Measurements from ENCODE around the gene FOXD4L1. TPM values are rescaled to one million over a fixed set of nuclear protein-coding genes. Genes with fewer than 3 reads are reported as not detected.
A peak's percentile ranks its signal among the peaks of the same experiment; 100 is the strongest.
"Not testable (repeated sequence)": the region's sequence is repeated elsewhere in the genome, so short reads cannot be mapped to it uniquely, and the experiment has no call there.

FOXD4L1 gene
- total and polyA plus RNA-seq, 12 donors, result 0.07 to 5.0 (median 0.28) TPM; not detected in 3

GRCh38 chr2:113541204-113541975, 42.9 kb downstream of the FOXD4L1 start:
- H3K36me3 ChIP-seq (replicated peaks in 1 of 2); H3K9me3 ChIP-seq (replicated peaks in 1 of 3); H3K4me1 ChIP-seq (replicated peaks in 1 of 2); H3K27me3 ChIP-seq; intact Hi-C loops (cut with DNase I): not testable (repeated sequence)
- Histone ChIP-seq H3K4me3 (peak overlapping the region; percentile 24 to 71 (median 53)), H3K27ac (peak overlapping the region in 2 of 5 donors; percentile 76 to 83)
- peak in 6 of 7 donors; percentile 20 to 52 (median 36) for DNase-seq
- TF ChIP-seq POLR2A (IDR thresholded peaks at IDR 0.05), result peak in 1 of 2 donors; percentile 25
- 0 to 1% (median 1%) methylated on average over 4 to 71 of the region's 71 CpGs for WGBS, 4 donors

GRCh38 chr2:113541976-113542485, 43.6 kb downstream of the FOXD4L1 start:
- peak overlapping the region in 2 of 5 donors; percentile 76 to 83 for H3K27ac ChIP-seq
- not testable (repeated sequence) for DNase-seq

GRCh38 chr2:113542529-113542928, 44.1 kb downstream of the FOXD4L1 start:
- WGBS, 4 donors, result 17 to 43% (median 34%) methylated on average over 1 to 5 of the region's 9 CpGs
- H3K27ac ChIP-seq; H3K36me3 ChIP-seq (replicated peaks in 1 of 2); H3K4me1 ChIP-seq (replicated peaks in 1 of 2); H3K27me3 ChIP-seq; intact Hi-C loops (cut with DNase I); H3K9me3 ChIP-seq (replicated peaks in 1 of 3): not testable (repeated sequence)
- DNase-seq, result peak in 4 of 7 donors; percentile 7 to 32 (median 22)
- H3K4me3 ChIP-seq, result peak overlapping the region in 1 of 4 donors; percentile 71

More at GRCh38 chr2:113541976-113542485, 43.6 kb downstream of the FOXD4L1 start:
- peak overlapping the region in 2 of 4 donors; percentile 58 to 71 for H3K4me3 ChIP-seq
- 0 to 6% (median 1%) methylated on average over 16 to 63 of the region's 64 CpGs; no CpG with 5 or more reads in 1 of the 4 donors for WGBS, 4 donors
- intact Hi-C loops (cut with DNase I); H3K9me3 ChIP-seq (replicated peaks in 1 of 3); H3K27me3 ChIP-seq; H3K4me1 ChIP-seq (replicated peaks in 1 of 2); H3K36me3 ChIP-seq (replicated peaks in 1 of 2): not testable (repeated sequence)

Other genes with a start within 250 kb of the FOXD4L1 start
- gene PAX8, start 219.7 kb upstream of the FOXD4L1 start, total RNA-seq, result 10 to 100 TPM in 6 of 9 donors, 1 to 10 TPM in 3; 1.7 to 72.3 (median 13.1) TPM
- 10 to 100 TPM in 1 of 3 donors, 1 to 10 TPM in 2; 5.6 to 13.3 (median 6.7) TPM for gene PAX8, start 219.7 kb upstream of the FOXD4L1 start, polyA plus RNA-seq
- gene ZNG1B, start 61.0 kb upstream of the FOXD4L1 start, total RNA-seq, result 10 to 100 TPM; 12.4 to 77.1 (median 38.2) TPM
- 10 to 100 TPM; 34.1 to 85.1 (median 55.6) TPM for gene ZNG1B, start 61.0 kb upstream of the FOXD4L1 start, polyA plus RNA-seq
- gene RABL2A, start 128.6 kb downstream of the FOXD4L1 start, total RNA-seq, result 10 to 100 TPM in 5 of 9 donors, 1 to 10 TPM in 3, under 1 TPM in 1; 0.36 to 21.6 (median 10.3) TPM
- gene RABL2A, start 128.6 kb downstream of the FOXD4L1 start, polyA plus RNA-seq, result 10 to 100 TPM in 2 of 3 donors, 1 to 10 TPM in 1; 7.3 to 34.4 (median 17.1) TPM